Smooth muscle cell (in vitro differentiated cells): ENCODE results near the gene CCDC167. TPM values are rescaled to one million over a fixed set of nuclear protein-coding genes. Genes with fewer than 3 reads are reported as not detected.

Experiments
- DNase-seq: peaks from one replicate; lab custom pipeline; 2025; ENCODE audit not compliant: unreplicated experiment; lab: John Stamatoyannopoulos, UW
- H2AFZ ChIP-seq: fragments of 200-600 bp; sonication (generic); 2 replicates; pipeline ENCODE4 v1.6.0; 2016; ENCODE audit warnings: antibody characterized with exemption, low read depth, mild to moderate bottlenecking
- H3F3A ChIP-seq: fragments of 200-600 bp; sonication (generic); 2 replicates; pipeline ENCODE4 v1.6.0; 2017; ENCODE audit warnings: antibody characterized with exemption, low read depth
- H3K27ac ChIP-seq: fragments of 200-600 bp; sonication (generic); 2 replicates; pipeline ENCODE4 v1.5.1; 2016; ENCODE audit warnings: low read depth, mild to moderate bottlenecking
- H3K27me3 ChIP-seq: fragments of 200-600 bp; sonication (generic); 2 replicates; pipeline ENCODE4 v1.6.1; 2016; ENCODE audit warnings: low read depth, mild to moderate bottlenecking
- H3K36me3 ChIP-seq: fragments of 200-600 bp; sonication (generic); 2 replicates; pipeline ENCODE4 v1.5.1; 2016; ENCODE audit warnings: low read depth
- H3K4me1 ChIP-seq: fragments of 200-600 bp; sonication (generic); 2 replicates; pipeline ENCODE4 v1.5.1; 2016; ENCODE audit warnings: low read depth
- H3K4me2 ChIP-seq: fragments of 200-600 bp; sonication (generic); 2 replicates; pipeline ENCODE4 v1.6.0; 2016; ENCODE audit warnings: mild to moderate bottlenecking
- H3K4me3 ChIP-seq: fragments of 200-600 bp; sonication (generic); 2 replicates; pipeline ENCODE4 v1.5.1; 2016; ENCODE audit warnings: mild to moderate bottlenecking
- H3K79me2 ChIP-seq: fragments of 200-600 bp; sonication (generic); 2 replicates; pipeline ENCODE4 v1.6.0; 2016; ENCODE audit warnings: low read depth, mild to moderate bottlenecking
- H3K9ac ChIP-seq: fragments of 200-600 bp; sonication (generic); 2 replicates; pipeline ENCODE4 v1.6.0; 2016; ENCODE audit warnings: low read depth
- H3K9me3 ChIP-seq: fragments of 200-600 bp; sonication (generic); replicated peaks from 2 replicates; pipeline ENCODE4 v1.5.1; 2016; ENCODE audit warnings: low read depth
- H4K20me1 ChIP-seq: fragments of 200-600 bp; sonication (generic); 2 replicates; pipeline ENCODE4 v1.6.0; 2016; ENCODE audit warnings: low read depth
- CTCF ChIP-seq: fragments of 200-600 bp; sonication (generic); IDR thresholded peaks from 2 replicates; pipeline ENCODE4 v1.5.1; 2017; ENCODE audit warnings: borderline replicate concordance, mild to moderate bottlenecking, antibody characterized with exemption; ENCODE audit not compliant: insufficient read depth, poor library complexity, severe bottlenecking
- WGBS: methylation state at CpG from one replicate; pipeline ENCODE4 v1.1.7; 2016; ENCODE audit warnings: low lambda C conversion rate; 5-methylcytosine and 5-hydroxymethylcytosine counted together
- polyA plus RNA-seq: library from polyadenylated mRNA; unstranded; fragments of >200 nt; fragmentation: Nextera tagmentation; extraction: Ambion mirVana; gene quantifications from 2 replicates; pipeline ENCODE4 v1.2.1, GENCODE V29; 2016
- total RNA-seq: library from RNA; depleted of rRNA; stranded (reverse); fragments of >200 nt; gene quantifications from 2 replicates; pipeline ENCODE4 v1.2.3, GENCODE V29; 2014

CCDC167 gene
- total and polyA plus RNA-seq, 2 experiments from 2014 or later, result 81.0 to 114 TPM

- peak; percentile 24 for TF ChIP-seq CTCF
- DNase-seq, result no peak
- H3K27ac ChIP-seq, result no peak overlapping the region
- no peaks in the 10 kb centered on the region for H3F3A ChIP-seq
- no peak overlapping the region for H3K4me3 ChIP-seq
- H2AFZ ChIP-seq, result no peak overlapping the region
- WGBS, result 60% methylated on average over 6 of the region's 6 CpGs
- no peak overlapping the region for H3K9ac ChIP-seq
- H4K20me1 ChIP-seq, result no peaks in the 10 kb centered on the region
- H3K4me2 ChIP-seq, result no peak overlapping the region
- no peaks in the 10 kb centered on the region for H3K79me2 ChIP-seq
- peaks cover 70% of the 10 kb centered on the region for H3K27me3 ChIP-seq
- no peaks in the 10 kb centered on the region for H3K9me3 ChIP-seq
- no peaks in the 10 kb centered on the region for H3K36me3 ChIP-seq
- peaks cover 21% of the 10 kb centered on the region for H3K4me1 ChIP-seq
These were observed 38.4 kb upstream of the CCDC167 start for GRCh38 chr6:37538107-37538506.

- 70% methylated on average over 5 of the region's 5 CpGs for WGBS
- H2AFZ ChIP-seq, result no peak overlapping the region
- no peak for DNase-seq
- H3K27me3 ChIP-seq, result peaks cover 76% of the 10 kb centered on the region
- H3K4me1 ChIP-seq, result peaks cover 21% of the 10 kb centered on the region
- H4K20me1 ChIP-seq, result no peaks in the 10 kb centered on the region
- no peak overlapping the region for H3K4me2 ChIP-seq
- no peak overlapping the region for H3K27ac ChIP-seq
- no peaks in the 10 kb centered on the region for H3K79me2 ChIP-seq
- no peak for TF ChIP-seq CTCF
- H3K4me3 ChIP-seq, result no peak overlapping the region
- H3K9me3 ChIP-seq, result no peaks in the 10 kb centered on the region
- no peak overlapping the region for H3K9ac ChIP-seq
- H3K36me3 ChIP-seq, result no peaks in the 10 kb centered on the region
- H3F3A ChIP-seq, result no peaks in the 10 kb centered on the region
These were observed 37.9 kb upstream of the CCDC167 start for GRCh38 chr6:37537548-37537947.

GRCh38 chr6:37536491-37537190, 36.9 kb upstream of the CCDC167 start:
- Histone ChIP-seq H3K27ac (no peak overlapping the region), H3K4me3 (peak overlapping the region; percentile 21), H2AFZ (no peak overlapping the region), H3K36me3 (no peaks in the 10 kb centered on the region), H3K27me3 (peaks cover 79% of the 10 kb centered on the region), H4K20me1 (no peaks in the 10 kb centered on the region), H3K9me3 (no peaks in the 10 kb centered on the region), H3K9ac (no peak overlapping the region), H3F3A (no peaks in the 10 kb centered on the region), H3K79me2 (no peaks in the 10 kb centered on the region), H3K4me2 (peak overlapping the region; percentile 67), H3K4me1 (peaks cover 21% of the 10 kb centered on the region)
- DNase-seq, result no peak
- no peak for TF ChIP-seq CTCF
- 4% methylated on average over 37 of the region's 37 CpGs for whole genome bisulfite sequencing
